ENCODE data around the gene DUS3L.

The DUS3L gene

DNA sequence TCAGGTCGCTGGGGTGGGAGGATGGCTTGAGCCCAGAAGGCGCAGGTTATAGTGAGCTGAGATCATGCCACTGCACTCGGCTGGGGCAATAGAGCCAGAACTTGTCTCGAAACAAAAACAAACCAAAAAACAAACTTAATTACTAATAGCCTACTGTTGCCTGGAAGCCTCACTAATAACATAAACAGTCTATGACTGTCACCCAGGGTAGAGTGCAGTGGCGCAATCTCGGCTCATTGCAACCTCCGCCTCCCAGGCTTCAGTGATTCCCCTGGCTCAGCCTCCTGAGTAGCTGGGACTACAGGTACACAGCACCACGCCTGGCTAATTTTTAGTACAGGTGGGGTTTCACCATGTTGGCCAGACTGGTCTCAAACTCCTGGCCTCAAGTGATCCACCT is 52.5 kb downstream of the DUS3L start:
- TF ChIP-seq OSR1 (CRISPR knock-in tag; IDR thresholded peaks at IDR 0.05), result no peak
- TF ChIP-seq ZFP3 (CRISPR knock-in tag; IDR thresholded peaks at IDR 0.05), result no peak
- TF ChIP-seq ZNF70 (CRISPR knock-in tag; IDR thresholded peaks at IDR 0.05), result no peak
- TF ChIP-seq, protein P1, sequence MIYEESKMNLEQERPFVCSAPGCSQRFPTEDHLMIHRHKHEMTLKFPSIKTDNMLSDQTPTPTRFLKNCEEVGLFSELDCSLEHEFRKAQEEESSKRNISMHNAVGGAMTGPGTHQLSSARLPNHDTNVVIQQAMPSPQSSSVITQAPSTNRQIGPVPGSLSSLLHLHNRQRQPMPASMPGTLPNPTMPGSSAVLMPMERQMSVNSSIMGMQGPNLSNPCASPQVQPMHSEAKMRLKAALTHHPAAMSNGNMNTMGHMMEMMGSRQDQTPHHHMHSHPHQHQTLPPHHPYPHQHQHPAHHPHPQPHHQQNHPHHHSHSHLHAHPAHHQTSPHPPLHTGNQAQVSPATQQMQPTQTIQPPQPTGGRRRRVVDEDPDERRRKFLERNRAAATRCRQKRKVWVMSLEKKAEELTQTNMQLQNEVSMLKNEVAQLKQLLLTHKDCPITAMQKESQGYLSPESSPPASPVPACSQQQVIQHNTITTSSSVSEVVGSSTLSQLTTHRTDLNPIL (CRISPR knock-in tag; IDR thresholded peaks at IDR 0.05; ENCODE audit: low read depth), result no peak
- TF ChIP-seq ARNTL (CRISPR knock-in tag; IDR thresholded peaks at IDR 0.05; ENCODE audit: borderline replicate concordance, low read depth), result no peak
- no peak for TF ChIP-seq ESRRG (CRISPR knock-in tag; IDR thresholded peaks at IDR 0.05)
- no peak for TF ChIP-seq ISL1 (CRISPR knock-in tag; IDR thresholded peaks at IDR 0.05)
- no peak for TF ChIP-seq TOX (CRISPR knock-in tag; IDR thresholded peaks at IDR 0.05; ENCODE audit: borderline replicate concordance)
- TF ChIP-seq, protein P2, sequence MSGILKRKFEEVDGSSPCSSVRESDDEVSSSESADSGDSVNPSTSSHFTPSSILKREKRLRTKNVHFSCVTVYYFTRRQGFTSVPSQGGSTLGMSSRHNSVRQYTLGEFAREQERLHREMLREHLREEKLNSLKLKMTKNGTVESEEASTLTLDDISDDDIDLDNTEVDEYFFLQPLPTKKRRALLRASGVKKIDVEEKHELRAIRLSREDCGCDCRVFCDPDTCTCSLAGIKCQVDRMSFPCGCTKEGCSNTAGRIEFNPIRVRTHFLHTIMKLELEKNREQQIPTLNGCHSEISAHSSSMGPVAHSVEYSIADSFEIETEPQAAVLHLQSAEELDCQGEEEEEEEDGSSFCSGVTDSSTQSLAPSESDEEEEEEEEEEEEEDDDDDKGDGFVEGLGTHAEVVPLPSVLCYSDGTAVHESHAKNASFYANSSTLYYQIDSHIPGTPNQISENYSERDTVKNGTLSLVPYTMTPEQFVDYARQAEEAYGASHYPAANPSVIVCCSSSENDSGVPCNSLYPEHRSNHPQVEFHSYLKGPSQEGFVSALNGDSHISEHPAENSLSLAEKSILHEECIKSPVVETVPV (CRISPR knock-in tag; IDR thresholded peaks at IDR 0.05), result no peak
- TF ChIP-seq ZFP30 (CRISPR knock-in tag; IDR thresholded peaks at IDR 0.05), result no peak
- TF ChIP-seq ZNF565 (CRISPR knock-in tag; conservative IDR thresholded peaks at IDR 0.05; ENCODE audit: low read depth), result no peak
- no peak for ATAC-seq
